GM21526 (cell line): Measurements from ENCODE around the gene NOP16.
A peak's percentile ranks its signal among the peaks of the same experiment; 100 is the strongest.

Source experiments
- ATAC-seq: cut with Tn5 transposase; IDR thresholded peaks from one replicate; pipeline ENCODE4 v1.9.1; 2021; ENCODE audit warnings: moderate library complexity; ENCODE audit not compliant: unreplicated experiment, low FRiP score

NOP16 gene, protein sequence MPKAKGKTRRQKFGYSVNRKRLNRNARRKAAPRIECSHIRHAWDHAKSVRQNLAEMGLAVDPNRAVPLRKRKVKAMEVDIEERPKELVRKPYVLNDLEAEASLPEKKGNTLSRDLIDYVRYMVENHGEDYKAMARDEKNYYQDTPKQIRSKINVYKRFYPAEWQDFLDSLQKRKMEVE

DNA sequence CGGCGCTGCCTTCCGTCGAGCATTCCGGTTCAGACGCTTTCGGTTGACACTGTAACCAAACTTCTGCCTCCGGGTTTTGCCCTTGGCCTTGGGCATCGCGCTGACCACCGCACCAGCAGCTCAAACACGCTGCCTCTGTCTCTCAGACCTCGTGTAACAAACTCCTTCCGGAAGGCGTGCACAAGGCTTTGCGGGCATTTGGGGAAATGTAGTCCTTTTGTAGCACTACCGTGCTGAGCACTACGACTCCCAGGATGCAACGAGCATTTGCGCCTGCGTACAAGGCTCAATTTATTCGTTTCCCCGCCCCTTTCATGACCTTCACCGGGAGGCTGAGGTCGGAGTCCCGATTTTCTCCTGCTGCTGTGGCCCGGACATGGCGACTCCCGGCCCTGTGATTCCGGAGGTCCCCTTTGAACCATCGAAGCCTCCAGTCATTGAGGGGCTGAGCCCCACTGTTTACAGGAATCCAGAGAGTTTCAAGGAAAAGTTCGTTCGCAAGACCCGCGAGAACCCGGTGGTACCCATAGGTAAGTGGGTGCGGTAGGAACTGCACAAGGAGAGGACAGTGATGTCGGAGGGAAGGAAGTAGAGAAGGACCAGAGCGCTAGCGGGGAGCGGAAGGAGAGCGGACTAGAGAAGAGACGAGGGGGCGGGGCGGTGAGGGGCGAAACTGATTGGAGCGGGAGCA lies at the start of gene NOP16, which contains the start of gene HIGD2A:
NOP16 (minus strand) TSS at position 155 of the 691 bp plus-strand sequence; CDS start at position 96, 59 bp downstream.
HIGD2A (plus strand) TSS at position 308 of the 691 bp plus-strand sequence; CDS start at position 377, 69 bp downstream.
- peak; percentile 81 for ATAC-seq

DNA sequence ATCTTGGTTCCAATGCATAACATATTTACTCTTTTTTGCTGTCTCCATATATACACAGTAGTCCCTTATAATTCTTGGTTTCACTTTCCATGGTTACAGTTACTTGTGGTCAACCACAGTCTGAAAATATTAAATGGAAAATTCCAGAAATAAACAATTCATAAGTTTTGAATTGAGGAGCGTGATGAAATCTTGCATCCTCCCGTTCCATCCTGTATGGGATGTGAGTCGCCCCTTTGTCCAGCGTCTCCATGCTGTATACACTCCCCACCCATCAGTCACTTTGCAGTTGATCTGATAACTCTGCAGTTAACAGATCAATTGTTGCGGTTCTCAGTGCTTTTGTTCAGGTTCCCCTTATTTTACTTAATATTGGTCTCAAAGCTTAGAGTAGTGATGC lies 48.3 kb upstream of the NOP16 start:
- ATAC-seq = no peak

DNA sequence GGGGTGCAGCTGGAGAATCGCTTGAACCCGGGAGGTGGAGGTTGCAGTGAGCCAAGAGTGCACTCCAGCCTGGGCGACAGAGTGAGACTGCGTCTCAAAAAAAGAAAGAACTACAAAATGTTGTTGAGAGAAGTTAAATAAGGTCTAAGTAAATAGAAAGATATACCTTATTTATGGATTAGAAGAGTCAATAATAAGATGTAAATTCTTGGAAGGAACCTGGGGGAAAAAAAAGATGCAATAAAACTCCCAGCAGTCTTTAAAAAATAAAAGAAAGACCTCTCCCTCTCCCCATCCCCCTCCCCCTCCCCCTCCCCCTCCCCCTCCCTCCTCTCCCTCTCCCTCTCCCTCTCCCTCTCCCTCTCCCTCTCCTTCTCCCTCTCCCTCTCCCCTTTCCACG lies 44.3 kb upstream of the NOP16 start:
- ATAC-seq = no peak

DNA sequence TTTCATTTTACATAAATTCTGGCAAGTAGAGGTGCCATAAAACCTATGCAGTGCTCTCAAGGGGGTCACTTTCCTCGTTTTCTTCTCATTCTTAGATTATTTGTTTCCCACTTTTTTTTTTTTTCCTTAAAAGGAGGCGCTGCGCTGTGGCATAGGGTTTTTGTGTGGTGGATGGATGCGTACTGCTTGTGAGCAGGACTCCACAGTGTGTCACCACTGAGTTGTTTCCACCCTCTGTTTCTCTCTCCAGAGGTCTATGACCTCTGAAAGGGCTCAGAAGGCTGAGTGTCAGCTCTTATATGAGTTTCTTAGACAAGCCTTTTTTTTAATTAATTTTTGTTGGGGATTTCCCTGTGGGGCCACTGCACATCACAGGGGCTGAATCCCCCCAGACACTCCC lies 41.6 kb upstream of the NOP16 start:
- ATAC-seq = no peak

DNA sequence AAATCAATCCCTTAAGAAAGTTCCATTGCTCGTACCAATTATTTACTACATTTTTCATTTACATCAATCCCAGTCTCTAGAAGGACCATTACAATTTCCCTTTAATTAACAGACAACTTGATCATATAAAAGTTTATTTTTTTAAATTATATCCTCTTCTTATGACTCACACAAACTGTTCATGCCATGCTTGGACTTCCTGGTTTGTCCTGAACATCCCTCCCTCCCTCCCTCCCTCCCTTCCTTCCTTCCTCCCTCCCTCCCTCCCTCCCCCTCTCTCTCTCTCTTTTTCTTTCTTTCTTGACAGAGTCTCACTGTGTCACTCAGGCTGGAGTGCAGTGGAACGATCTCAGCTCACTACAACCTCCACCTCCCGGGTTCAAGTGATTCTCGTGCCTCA lies 39.6 kb upstream of the NOP16 start:
- no peak for ATAC-seq

DNA sequence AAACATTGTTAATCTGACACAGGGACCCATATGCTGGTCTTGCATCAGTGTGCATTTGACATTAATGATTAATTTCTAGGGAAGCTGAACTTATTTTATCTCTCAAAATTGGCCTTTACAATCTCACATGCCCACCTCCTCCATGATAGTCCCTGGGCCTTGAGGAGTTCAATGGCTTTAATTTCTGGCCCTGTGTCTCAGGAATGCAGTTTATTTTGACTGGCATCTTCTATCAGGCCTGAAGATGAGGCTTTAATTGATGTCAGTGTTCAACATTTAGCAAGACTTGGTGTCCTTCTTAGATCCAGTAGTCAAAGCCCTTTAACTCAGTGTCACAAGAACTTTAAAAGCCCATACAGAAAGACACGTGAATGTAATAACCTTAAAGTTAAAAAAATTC lies 38.5 kb upstream of the NOP16 start:
- no peak for ATAC-seq

DNA sequence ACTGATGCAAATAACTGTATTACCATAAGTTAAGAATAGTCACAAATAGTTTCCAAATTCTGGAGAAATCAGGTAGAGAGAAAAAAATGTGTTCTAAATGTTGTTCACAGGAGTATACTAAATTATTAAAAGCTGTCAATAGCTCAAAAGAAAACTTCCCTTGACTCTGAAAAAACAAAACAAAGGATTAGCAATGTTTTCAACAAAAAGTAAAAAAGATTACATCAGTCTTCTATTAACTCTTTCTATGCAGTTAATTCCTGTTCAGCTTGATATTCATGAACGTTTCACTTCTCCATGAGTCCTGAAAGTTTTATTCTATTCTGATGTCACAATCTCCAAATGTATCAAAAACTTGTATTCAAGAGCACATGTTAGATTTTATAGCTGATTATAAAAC lies 37.4 kb upstream of the NOP16 start:
- ATAC-seq = no peak

DNA sequence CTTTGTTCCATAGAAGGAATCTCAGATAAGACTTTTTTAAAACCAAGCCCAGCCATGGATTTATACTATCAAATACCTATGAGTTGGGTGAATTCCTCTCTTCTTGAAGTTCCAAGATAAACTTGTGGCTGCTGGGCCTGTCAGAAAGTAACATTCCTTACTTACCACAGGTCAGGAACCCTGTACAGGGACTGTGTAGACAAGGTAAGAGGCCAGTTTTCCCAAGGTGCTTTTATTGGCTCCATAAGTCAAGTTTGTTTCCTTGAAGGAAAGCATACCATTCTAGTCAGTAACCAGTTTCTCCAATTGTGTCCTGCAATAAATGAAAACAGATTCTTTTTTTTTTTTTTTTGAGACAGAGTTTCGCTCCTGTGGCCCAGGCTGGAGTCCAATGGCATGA lies 36.7 kb upstream of the NOP16 start:
- no peak for ATAC-seq

DNA sequence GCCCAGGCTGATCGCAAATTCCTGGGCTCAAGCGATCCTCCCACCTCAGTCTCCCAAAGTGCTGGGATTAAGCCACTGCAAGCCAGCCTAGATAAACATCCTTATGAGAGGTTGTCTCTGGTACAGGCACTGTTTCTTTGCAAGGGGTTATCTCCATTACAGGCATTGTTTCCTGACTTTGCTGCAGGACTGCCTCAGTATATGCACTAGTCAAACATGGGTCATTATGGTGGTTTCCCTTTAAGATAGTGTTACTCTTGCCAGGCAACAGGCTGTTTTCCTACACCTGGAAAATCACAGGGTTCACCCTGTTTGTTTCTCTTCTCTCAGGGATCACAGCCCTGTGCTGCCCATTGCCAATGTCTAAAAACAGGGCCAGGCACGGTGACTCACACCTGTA lies 35.8 kb upstream of the NOP16 start:
- ATAC-seq = no peak

DNA sequence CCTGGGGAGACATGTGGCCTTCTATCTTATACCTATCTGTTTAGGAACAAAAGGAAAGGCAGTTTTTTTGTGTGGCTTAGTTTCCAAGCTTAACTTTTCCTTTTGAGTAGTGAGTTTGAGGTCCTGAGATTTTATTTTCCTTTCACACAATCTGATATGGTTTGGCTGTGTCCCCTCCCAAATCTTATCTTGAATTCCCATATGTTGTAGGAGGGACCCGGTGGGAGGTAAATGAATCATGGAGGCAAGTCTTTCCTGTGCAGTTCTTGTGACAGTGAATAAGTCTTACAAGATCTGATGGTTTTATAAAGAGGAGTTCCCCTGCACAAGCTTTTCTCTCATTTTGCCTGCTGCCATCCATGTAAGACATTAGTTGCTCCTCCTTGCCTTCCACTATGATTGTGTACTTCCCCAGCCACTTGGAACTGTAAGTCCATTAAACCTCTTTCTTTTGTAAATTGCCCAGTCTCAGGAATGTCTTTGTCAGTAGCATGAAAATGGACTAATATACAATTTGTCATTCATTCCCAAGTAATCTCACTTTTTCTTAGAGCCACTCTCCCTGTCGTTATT lies 32.7 kb upstream of the NOP16 start:
- ATAC-seq = no peak

DNA sequence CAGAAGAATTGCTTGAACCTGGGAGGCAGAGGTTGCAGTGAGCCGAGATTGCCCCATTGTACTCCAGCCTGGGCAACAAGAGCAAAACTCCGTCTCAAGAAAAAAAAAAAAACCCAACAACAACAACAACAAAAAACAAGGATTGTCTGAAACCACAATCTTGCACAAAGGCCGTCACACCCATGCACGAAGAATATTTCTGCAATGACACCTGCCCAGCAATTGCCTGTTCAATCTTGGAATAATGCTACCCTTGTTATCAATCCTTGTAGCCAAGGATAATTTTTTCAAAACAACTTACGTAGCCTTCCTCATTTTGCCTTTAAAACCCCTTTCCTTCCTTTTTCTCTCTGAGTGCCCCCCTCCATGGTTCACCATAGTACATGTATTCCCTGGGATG lies 31.7 kb upstream of the NOP16 start:
- no peak for ATAC-seq

DNA sequence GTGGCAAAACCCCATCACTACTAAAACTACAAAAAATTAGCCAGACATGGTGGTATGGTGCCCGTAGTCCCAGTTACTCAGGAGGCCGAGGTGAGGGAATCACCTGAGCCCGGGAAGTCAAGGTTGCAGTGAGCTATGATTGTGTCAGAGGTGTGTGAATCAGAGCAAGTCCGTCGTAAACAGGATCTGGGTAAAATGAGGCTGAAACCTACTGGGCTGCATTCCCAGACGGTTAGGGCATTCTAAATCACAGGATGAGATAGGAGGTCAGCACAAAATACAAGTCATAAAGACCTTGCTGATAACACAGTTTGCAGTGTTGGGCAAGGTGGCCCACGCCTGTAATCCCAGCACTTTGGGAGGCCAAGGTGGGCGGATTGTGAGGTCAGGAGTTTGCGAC lies 29.9 kb upstream of the NOP16 start:
- ATAC-seq = no peak

DNA sequence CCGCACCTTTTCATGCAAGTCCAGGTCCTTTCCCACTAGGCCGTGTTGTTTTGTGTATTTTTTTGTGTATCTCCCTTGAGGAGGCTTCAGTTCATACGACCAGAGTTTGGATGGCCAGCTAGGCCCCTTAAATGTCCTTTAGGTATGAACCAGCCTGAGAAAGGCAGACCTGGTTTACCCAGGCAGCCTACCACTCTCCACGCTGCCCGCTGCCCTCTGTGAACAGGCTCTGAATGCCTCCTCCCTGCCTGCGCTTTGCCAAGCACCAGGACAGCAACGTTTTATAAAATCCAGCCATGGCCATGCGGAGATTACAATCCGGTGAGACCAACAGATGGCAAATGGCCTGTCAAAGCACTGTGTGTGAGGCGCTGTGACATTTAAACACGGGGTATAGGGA lies 28.6 kb upstream of the NOP16 start:
- ATAC-seq = no peak

DNA sequence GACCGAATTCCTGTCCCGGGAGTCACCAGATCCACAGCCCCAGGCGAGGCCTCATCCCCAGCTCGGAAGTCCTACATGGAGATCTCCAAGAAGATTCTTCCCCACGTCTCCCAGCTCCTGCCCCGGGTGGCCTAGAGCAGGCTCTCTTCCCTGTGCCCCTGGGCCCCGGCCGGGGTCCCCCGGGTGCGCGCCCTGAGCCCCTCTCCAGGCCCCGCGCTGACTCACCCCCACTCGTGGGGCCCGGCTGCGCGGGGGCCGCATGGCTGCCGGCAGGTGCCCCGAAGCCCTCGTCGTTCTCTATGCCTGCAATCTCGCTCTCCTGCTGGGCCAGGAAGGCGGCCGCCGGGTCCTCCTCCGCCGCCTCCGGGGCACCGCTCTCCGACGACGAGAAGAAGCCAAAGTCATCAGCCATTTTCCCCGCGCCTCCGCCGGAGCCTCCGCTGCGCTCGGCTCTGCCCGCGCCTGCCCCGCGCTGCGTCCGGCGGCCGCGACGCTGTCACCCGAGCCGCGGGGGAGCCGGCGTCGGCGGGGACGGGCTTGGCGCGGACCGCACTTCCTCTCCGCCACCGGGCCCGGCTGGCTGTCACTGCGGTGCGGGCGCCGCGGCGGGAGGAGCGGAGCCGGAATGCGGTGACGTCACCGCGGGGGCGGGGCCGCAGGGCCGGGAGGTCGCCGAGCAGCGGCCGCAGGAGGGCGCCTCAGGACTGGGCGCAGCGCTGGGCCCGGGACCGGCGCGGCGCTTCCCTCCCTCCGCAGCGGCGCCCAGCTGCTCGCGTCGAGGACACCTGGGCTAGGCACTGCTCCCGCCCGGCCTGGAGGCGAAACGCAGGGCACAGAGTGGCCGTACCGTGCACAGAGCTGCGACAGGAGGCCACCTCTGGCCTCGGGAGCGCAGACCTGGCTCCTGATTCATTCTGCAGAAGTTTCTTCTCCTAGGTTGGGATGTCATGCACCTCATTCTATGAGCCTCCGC lies 27.8 kb upstream of the NOP16 start, which contains the start of gene CLTB:
CLTB (minus strand) TSS at position 588 of the 973 bp plus-strand sequence; CDS start at position 412, 176 bp downstream.
- peak; percentile 94 for ATAC-seq

DNA sequence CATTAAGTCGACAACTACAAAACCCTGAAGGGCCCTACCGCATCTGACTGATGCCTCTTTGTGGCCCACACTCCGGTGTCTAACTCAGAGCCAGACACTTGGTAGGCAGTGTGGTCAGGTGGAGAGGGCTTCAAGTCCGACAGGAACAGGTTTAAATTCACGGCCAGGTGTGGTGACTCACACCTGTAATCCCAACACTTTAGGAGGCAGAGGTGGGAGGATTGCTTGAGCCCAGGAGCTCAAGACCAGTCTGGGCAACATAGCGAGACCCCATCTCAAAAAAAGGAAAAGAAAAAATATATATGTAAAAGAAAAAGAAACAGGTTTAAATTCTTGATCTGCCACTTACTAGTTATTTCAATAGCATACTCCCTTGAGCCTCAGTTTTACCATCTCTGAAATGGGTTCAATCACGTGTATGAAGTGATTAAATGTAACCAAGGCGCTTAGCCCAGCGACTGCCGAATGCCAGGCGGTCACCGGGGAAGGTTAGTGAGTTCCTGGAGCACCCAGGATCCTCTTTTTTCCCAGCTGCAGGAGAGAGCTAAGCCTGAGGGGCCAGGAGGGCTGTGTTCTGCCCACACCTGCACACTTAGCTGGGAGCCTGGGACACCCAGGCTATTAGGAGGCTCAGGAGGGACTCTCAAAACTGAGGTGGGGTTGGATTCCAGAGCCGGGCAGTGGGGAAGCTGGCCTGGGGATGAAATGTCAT lies 27.0 kb upstream of the NOP16 start:
- no peak for ATAC-seq

DNA sequence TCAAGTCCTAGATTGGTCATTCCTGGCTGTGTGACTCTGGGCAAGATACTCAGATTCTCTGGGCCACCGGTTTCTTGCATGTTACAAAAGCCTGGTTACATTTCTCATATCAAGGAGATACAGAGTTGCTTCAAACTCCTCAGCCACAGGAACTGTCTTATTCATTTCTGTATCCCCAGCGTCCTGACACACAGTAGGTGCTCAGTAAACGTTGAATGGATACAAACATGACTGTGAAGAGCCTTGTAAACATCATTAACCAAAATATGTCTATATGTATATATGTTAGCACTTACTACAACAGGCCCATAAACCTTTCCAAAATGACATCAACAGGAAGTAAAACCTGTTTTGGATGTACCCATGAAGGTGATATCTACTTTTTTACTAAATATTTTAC lies 26.3 kb upstream of the NOP16 start:
- no peak for ATAC-seq

DNA sequence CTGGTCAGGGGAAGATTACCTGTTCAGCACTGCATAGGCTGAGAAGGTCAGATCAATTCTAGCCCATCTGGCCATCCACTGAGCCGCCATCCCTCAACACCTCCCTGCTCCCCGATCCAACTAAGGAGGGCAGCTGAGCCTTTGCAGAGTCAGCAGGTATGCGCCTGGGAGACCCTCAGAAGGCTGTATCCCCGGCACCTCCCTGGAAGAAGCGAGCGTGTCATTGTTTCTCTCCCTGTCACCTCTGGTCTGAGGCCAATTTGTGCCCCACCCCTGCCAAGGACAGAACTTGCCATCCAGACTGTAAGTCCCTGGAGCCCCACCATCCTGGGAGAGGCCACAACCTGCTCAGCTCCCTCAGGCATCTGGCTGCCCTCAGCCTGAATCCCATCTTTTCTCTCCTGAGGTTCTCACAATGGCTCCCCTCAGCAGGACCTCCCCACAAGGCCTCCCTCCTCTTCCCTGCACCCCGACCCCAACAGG lies 25.4 kb upstream of the NOP16 start:
- no peak for ATAC-seq

DNA sequence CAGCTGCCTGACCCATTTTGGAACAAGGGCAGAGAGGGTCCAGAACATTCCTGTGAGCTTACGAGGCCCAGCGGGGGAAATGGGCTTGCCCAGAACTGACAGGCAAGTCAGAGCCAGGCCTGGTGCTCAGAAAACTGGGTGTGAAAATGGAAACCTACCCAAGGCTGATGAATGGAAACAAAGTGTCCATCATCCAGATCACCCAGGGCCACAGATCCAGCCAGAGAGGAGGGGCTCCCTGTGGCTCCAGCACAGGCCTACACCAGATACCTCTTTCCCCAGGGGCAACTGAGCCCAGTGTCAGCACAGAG lies 24.8 kb upstream of the NOP16 start:
- ATAC-seq = no peak

DNA sequence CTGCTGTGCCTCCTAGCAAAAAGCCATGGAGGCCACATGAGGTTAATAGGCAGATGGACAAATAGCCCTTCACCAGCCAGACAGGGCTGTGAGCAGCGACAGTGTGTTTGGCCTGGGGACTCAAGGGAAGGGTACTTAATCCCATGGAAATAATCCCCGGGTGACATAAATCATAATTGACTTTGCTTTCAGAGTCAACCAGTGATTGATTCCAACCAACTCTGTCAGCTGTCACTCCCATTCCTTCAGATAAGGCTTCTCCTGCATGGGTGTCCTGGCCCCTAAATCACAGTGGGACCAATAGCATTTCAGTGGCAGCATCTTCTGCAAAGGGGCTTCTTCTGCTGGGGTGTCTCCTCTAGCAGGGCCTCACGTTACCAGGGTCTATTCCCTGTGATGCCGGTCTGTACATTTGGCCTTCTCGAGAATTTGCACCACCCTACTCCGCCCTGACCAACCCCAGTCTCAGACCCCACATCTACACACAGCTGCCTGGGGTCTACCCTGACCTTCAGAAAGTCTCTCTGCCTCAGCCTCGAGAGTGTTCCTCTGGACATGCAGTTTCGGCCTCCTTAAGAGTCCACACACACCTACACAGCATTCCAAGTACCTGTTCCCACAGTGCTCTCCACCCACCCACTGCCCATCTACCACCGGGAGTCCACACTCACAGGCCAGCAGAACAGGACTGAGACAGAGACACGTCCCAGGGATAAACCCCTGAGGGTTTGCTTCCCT lies 24.3 kb upstream of the NOP16 start:
- ATAC-seq = no peak
